Cardiac muscle cell (in vitro differentiated cells and primary cell): ENCODE measurements around the gene GRM4. TPM values are rescaled to one million over a fixed set of nuclear protein-coding genes. Genes with fewer than 3 reads are reported as not detected.

Experiments used
- DNase-seq, 2 donors: peaks; one replicate each; pipeline versions ENCODE4 v3.0.0 to v3.0.0-alpha.2; 2010 to 2017; ENCODE audit warnings: low read depth in 1 of 2, low spot score in 1 of 2
- H3K27ac ChIP-seq: fragments of 200-600 bp; sonication (generic); 2 replicates; pipeline ENCODE4 v1.5.1; 2016
- H3K27me3 ChIP-seq: fragments of 200-600 bp; sonication (generic); 2 replicates; pipeline ENCODE4 v1.6.0; 2016; ENCODE audit warnings: control low read depth
- H3K36me3 ChIP-seq: fragments of 200-600 bp; sonication (generic); 2 replicates; pipeline ENCODE4 v1.5.1; 2016; ENCODE audit warnings: control low read depth
- H3K4me1 ChIP-seq: fragments of 200-600 bp; sonication (generic); 2 replicates; pipeline ENCODE4 v1.8.1; 2017; ENCODE audit warnings: low read depth, mild to moderate bottlenecking, mixed run types
- H3K4me3 ChIP-seq: fragments of 200-600 bp; sonication (generic); 2 replicates; pipeline ENCODE4 v1.5.1; 2016; ENCODE audit warnings: mild to moderate bottlenecking
- H3K9me3 ChIP-seq: fragments of 200-600 bp; sonication (generic); 2 replicates; pipeline ENCODE4 v1.5.1; 2017; ENCODE audit warnings: low read depth, mild to moderate bottlenecking, control low read depth
- polyA plus RNA-seq: library from polyadenylated mRNA; unstranded; fragments of >200 nt; fragmentation: Nextera tagmentation; extraction: Ambion mirVana; gene quantifications from 2 replicates; pipeline ENCODE4 v1.2.1, GENCODE V29; 2016
- total RNA-seq: library from RNA; depleted of rRNA; stranded (reverse); fragments of >200 nt; gene quantifications from 2 replicates; pipeline ENCODE4 v1.2.3, GENCODE V29; 2016
- TF ChIP-seq, protein P1 (sequence below): IDR thresholded peaks from 2 replicates; pipeline ENCODE4 v1.5.1; 2012; ENCODE audit warnings: low read depth, mild to moderate bottlenecking, low read length

The GRM4 gene
- total and polyA plus RNA-seq, 2 experiments from 2014 or later, result 0.31 to 0.42 TPM

DNA sequence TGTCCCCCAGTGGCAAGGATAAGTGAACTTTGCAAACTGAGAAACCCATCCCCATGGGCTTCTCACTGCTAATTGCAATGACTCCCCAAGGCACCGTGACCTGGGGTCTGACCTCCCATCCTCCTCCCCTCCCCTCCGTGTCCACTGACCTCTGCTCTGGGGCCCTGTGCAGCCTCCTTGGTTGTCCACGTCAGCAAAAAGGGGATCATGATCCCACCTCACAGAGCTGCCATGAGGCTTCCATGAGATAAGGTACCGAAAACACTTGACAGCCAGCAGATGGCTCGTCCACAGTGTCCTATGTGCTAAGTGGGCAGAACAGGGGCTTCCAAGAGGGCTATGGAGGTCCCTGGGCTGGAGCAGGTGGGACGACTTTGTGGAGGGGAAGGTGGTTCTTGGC is 104.5 kb downstream of the GRM4 start:
- TF ChIP-seq, protein P1, sequence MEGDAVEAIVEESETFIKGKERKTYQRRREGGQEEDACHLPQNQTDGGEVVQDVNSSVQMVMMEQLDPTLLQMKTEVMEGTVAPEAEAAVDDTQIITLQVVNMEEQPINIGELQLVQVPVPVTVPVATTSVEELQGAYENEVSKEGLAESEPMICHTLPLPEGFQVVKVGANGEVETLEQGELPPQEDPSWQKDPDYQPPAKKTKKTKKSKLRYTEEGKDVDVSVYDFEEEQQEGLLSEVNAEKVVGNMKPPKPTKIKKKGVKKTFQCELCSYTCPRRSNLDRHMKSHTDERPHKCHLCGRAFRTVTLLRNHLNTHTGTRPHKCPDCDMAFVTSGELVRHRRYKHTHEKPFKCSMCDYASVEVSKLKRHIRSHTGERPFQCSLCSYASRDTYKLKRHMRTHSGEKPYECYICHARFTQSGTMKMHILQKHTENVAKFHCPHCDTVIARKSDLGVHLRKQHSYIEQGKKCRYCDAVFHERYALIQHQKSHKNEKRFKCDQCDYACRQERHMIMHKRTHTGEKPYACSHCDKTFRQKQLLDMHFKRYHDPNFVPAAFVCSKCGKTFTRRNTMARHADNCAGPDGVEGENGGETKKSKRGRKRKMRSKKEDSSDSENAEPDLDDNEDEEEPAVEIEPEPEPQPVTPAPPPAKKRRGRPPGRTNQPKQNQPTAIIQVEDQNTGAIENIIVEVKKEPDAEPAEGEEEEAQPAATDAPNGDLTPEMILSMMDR, result no peak
- Histone ChIP-seq H3K36me3 (no peaks in the 10 kb centered on the region), H3K27me3 (no peaks in the 10 kb centered on the region), H3K4me1 (no peaks in the 10 kb centered on the region), H3K27ac (no peak overlapping the region), H3K4me3 (no peak overlapping the region), H3K9me3 (no peaks in the 10 kb centered on the region)
- DNase-seq, result no peak

DNA sequence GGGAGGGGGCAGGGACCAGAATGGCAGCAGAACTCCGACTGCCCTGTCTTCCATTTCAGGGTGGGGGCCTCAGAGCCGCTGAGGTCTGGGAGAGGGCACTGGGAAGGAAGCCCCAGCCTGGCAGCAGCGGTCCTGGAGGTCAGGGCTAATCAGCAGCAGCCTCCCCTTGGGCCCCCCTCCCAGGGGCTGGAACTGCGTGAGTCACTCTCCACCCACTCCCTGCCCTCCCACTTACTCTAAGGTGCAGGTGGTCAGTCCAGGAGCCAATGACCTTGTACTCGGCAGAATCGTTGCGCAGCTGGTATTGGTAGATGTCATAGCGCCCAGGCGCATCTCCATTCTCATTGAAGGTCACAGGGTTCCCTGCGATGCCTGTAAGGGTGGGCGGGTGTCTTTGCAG is 105.9 kb downstream of the GRM4 start:
- H3K27ac ChIP-seq, result no peak overlapping the region
- DNase-seq, result no peak
- no peaks in the 10 kb centered on the region for H3K36me3 ChIP-seq
- no peaks in the 10 kb centered on the region for H3K9me3 ChIP-seq
- H3K27me3 ChIP-seq, result no peaks in the 10 kb centered on the region
- H3K4me3 ChIP-seq, result no peak overlapping the region
- TF ChIP-seq, protein P1, result no peak
- H3K4me1 ChIP-seq, result no peaks in the 10 kb centered on the region

DNA sequence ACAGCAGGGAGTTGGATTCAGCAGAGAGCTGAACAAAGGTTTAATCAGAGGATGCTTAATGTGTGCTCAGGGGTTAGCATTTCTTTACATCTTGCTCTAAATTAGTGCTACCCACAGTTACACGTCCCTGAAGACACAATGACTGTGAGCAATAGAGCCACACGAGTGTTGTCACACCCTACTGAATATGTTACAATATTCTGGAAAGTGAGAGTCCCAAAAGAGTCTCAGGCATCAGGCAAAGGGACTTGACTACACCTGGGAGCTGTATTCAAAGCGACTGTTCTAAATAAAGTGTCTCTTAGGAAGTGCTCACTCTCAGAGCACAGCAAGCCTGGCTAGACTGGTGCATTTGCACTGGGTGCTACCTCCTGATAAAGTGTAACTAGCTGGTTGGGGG is 108.7 kb downstream of the GRM4 start:
- H3K36me3 ChIP-seq, result no peaks in the 10 kb centered on the region
- H3K4me3 ChIP-seq, result no peak overlapping the region
- TF ChIP-seq, protein P1, result no peak
- H3K27ac ChIP-seq, result no peak overlapping the region
- H3K27me3 ChIP-seq, result no peaks in the 10 kb centered on the region
- no peaks in the 10 kb centered on the region for H3K9me3 ChIP-seq
- no peaks in the 10 kb centered on the region for H3K4me1 ChIP-seq
- no peak for DNase-seq

DNA sequence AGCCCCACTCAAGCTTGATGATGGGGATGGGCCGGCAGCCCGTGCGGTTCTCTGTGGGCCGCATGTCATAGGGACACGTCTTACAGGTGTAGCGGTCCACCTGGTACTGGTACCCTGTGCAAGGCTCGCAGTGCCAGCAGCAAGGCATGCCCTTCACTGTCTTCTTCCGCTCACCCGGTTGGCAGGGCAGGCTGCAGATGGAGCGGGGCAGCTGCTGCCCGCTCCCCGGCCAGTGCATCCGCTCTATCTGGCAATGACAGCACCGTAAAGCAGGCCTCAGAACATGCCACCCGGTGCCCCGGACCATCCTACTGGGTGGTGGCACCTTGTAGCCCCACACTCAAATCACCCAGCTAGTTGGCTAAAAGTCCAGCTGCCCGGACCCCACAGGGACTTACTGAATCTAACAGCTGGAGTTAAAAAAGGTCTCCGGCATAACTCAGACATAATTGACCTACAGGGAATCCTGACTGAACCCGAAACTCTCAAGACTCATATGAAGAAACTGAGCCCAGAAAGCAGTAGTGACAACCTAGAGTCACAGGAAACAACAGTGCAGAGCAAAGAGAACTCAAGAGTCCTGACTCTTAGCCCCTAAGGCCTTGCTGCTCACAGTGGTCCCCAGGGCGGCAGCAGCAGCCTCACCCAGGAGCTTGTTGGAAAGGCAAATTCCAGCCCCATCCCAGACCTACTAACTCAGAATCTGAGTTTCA is 109.4 kb downstream of the GRM4 start:
- no peaks in the 10 kb centered on the region for H3K27me3 ChIP-seq
- H3K4me1 ChIP-seq, result no peaks in the 10 kb centered on the region
- H3K36me3 ChIP-seq, result no peaks in the 10 kb centered on the region
- DNase-seq, result no peak
- TF ChIP-seq, protein P1, result no peak
- no peaks in the 10 kb centered on the region for H3K9me3 ChIP-seq
- H3K27ac ChIP-seq, result no peak overlapping the region
- H3K4me3 ChIP-seq, result no peak overlapping the region

DNA sequence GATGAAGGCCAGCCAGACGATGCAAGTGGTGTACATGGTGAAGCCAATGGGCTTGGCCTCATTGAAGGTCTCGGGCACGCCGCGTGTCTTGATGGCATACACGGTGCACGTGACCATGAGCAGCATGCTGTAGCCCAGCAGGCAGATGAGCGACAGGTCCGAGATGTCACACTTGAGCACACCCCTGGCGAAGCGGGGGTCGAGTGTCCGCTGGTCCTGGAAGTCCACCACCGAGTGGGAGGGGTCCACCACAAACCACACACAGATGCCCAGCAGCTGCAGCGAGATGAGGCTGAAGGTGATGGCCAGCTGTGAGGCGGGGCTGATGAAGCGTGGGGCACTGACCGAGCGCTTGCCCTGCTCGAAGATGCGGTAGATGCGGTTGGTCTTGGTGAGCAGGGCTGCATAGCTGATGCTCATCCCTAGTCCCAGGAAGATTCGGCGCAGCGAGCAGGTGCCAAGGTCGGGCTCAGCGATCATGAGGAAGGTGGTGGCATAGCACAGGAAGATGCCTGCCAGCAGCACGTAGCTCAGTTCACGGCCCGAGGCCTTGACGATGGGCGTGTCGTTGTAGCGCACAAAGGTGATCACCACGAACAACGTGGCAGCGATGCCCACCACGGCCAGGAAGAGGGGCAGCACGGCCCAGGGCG is 110.1 kb downstream of the GRM4 start:
- DNase-seq, result no peak
- no peak overlapping the region for H3K4me3 ChIP-seq
- H3K36me3 ChIP-seq, result no peaks in the 10 kb centered on the region
- no peaks in the 10 kb centered on the region for H3K4me1 ChIP-seq
- H3K27me3 ChIP-seq, result no peaks in the 10 kb centered on the region
- TF ChIP-seq, protein P1, result no peak
- no peak overlapping the region for H3K27ac ChIP-seq
- no peaks in the 10 kb centered on the region for H3K9me3 ChIP-seq
